Measurements from ENCODE around the gene EEF1AKMT1.
"Not testable (repeated sequence)": the region's sequence is repeated elsewhere in the genome, so short reads cannot be mapped to it uniquely, and the experiment has no call there.

EEF1AKMT1 gene

DNA sequence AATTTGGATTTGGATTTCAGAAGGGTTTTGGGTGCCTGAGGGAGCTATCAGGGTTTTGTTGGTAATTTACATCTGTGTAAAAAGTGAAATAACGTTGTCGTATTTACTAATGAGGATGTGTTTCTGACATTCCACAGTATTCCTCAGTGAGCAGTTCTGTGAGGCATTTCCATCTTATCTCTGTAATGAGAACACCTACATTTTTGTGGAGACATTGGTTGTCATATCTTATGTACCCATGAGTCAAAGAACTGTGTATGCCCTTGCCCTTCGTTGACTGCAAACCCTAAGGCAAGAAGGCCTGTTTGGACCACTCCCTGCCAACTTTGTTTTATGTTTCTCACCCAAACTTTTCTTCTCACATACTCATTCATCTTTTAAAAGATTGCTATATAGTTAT lies 84.5 kb downstream of the EEF1AKMT1 start:
- DNase-seq: no peak

DNA sequence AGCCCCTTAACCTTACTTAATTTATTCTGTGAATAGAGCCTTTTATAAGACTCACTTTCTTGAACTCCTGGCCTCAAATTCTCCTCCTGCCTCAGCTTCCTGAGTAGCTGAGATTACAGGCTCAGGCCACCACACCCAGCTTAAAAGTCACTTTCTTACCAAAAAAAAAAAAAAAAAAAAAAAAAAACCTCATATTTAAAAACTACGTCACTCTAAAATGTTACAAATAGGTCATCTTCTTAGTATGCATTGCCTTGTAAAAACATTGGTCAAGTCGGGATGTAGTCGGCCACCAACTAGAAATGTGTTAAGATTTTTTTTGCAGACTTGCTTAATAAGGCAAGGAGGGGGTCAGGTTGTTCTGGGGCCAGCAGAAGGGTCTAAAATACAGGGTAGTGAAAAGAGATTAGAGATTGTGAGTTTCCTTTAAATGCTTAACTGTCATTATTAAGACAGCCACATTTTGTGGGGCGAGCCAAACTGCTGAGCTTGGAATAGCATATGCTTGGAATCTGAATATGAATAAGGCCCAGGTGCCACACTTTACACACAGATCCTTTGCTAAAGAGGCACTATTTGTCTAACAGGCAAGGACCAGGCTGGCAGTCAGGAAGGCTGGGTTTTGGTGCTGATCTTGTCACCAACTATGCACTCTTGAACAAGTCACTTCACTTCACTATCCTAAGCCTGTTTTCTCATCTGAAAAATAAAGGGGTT lies 86.7 kb downstream of the EEF1AKMT1 start:
- DNase-seq: no peak

DNA sequence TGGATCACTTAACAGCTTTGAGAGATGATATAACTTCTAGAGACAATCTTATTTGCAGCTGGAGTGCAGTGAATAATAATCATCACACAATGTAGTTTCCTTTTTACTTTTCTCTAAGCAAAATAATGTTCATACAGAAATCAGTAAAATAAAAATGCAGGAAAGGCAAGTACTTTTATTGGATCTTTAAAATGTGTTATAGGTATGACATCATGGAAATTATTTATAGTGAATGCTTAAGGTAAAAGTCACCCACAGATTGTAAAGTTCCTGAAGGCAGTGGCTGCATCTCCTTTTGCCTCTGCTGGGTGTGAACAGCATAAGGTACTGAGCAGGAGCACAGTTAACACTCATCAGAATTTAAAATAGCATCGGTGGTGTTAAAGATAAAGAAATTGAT lies 87.6 kb downstream of the EEF1AKMT1 start:
- no peak for DNase-seq

DNA sequence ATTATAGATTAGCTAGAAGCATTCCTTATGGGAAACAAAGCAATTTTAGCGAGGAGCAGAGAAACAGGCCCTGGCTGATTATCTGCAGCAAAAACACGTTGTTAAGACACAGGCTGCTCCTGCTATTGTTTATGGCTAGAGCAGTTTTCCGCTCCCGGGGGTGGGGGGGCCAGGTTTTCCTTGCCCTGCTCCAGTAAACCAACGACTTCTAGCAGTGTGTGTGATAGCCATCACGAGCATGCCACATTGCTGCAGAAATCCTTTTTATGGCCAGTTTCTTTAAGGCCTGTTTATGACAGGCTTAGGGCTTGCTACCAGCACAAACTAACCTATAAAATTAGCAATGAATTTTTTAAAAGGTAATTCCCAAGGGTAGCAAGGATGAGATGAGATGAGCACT lies 88.7 kb downstream of the EEF1AKMT1 start:
- DNase-seq: no peak

DNA sequence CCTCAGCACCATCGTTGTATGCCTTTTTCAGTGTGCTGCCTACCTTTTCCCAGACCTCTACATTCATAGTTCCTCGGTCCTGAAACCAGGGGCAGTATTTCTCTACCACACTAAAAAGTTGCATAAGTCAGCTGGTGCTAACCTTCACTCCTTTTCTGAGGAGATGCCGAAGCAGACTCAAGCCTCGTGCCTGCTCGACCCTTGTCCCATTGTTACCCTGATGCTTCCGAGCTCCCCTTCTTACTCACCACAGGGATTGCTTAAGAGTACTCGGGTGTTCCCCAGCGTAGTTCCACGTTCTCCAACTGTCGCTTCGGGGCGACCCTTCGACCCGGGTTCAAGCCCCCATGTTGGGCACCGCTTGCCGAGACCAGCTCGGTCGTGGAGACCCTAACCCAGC lies 89.2 kb downstream of the EEF1AKMT1 start:
- no peak for DNase-seq

DNA sequence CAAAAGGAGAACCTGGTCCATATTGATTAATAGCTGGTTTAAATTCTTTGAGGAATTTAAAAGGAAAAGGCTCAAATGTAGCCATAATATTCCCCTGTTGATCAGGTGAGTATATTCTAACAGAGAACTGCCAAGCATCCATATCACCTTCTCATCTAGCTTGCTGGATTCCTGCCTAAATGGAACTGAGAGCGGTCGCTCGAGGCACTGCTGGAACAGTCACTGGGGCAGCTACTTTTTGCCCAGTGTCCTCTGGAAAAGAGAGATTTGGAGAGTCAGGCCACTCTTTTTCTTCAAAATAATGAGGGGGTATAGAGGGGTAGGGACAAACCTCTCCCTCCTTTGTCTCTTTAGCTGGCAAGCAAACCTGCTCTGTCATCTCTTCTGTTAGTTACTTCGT lies 89.7 kb downstream of the EEF1AKMT1 start:
- no peak for DNase-seq

DNA sequence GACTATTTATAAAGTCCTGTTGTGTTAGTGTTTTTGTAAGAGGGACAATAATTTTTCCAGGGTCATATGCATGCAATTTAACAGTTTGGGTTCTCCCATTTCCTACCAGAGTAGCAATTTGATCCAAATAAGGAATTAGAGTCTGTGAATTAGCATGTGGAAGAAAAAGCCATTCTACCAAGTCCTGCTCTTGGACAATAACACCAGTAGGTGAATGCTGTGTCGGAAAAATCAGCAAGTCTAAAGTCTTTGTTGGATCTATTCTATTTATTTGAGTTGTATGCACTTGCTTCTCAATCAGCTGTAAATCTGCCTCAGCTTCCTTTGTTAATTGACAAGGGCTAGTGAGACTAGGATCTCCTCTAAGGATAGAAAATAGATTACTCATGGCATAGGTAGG lies 91.7 kb downstream of the EEF1AKMT1 start:
- DNase-seq: no peak

DNA sequence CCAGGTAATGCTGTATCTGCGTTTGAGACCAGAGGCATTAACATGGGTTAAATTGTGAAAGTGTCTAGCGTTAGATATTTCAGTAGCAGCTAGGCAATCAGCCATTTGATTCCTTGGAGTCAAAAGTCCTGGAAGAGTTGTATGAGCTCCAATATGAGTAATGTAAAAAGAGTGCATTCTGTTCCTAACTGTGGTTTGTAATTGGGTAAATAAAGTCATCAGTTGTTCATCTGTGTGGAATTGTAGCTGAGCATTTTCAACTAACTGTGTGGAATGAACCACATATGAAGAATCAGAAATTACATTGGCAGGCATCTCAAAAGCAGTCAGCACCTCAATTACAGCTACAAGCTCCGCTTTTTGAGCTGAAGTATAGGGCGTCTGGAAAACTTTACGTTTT lies 92.3 kb downstream of the EEF1AKMT1 start:
- not testable (repeated sequence) for DNase-seq

DNA sequence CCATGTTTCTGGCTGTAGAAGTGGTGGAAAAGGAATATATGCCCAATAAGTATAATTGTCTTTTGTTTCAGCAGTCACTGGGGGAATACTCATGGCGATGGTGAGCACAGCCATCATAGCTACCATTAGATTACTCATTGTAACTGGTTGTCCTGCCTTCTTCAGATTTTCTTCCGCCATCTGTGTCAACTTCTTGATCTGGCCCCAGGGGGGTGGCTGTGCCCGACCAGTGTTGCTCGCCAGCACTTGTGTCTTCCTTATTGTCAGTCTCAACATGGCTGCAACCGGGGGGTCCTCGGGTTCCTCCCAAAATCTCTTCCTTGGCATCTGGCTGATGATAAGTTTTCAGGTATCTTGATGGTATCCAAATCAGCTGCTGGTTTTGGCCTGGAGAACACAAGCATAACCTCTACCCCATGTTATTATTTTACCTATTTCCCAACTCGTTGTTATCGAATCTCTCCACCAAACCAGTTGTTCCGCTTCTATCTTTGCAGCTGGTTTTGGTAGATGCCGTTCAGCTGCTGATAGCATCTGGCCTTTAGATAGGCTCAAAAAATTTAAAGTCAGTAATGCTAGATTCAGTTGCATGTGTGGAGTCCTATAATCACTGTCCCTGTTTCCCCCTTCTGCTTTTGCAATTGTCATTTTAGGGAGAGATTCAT lies 93.2 kb downstream of the EEF1AKMT1 start:
- no peak for DNase-seq

DNA sequence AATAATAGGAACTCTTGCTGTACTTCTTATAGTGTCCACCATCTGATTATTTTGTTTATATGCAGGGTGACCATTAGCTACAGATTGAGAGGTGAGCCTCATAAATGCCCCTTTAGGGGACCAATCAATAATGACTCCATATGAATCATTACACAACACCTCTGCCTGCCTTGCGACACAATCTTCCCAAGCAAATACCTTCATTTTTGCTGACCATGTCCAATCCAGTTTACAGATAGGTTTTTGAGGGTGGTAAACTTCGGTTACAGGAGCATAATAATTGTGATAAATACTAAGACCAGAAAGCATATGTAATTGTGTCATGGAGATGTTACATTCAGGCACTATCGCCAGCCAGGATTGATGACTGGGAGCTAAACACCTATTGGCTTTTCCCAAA lies 93.9 kb downstream of the EEF1AKMT1 start:
- DNase-seq: no peak

All from activated CD4-positive, alpha-beta T cell treated with anti-CD3 and anti-CD28 coated beads, Interleukin-2, amount 50 U/mL, for 48 hours (primary cell).